Measurements from ENCODE around the gene HDAC9.

DNA sequence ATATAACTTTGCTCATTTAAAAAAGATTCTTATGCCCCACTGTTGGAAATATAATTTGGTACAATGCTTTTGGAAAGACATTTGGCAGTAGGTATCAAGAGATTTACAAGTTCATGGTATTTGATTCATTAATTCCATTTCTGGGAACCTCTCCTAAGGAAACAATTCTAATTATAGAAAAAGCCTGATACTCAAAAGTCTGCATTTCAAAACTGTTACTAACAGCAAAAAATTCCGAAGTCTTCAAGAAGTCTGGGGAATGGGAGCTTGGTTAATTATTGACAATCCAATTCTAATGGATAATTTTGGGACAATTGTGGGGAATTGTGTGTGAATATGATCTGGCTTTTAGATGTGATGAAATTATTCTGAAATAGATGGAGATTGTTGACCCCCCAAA lies 59.6 kb downstream of the HDAC9 start:
- TF ChIP-seq, protein P1, sequence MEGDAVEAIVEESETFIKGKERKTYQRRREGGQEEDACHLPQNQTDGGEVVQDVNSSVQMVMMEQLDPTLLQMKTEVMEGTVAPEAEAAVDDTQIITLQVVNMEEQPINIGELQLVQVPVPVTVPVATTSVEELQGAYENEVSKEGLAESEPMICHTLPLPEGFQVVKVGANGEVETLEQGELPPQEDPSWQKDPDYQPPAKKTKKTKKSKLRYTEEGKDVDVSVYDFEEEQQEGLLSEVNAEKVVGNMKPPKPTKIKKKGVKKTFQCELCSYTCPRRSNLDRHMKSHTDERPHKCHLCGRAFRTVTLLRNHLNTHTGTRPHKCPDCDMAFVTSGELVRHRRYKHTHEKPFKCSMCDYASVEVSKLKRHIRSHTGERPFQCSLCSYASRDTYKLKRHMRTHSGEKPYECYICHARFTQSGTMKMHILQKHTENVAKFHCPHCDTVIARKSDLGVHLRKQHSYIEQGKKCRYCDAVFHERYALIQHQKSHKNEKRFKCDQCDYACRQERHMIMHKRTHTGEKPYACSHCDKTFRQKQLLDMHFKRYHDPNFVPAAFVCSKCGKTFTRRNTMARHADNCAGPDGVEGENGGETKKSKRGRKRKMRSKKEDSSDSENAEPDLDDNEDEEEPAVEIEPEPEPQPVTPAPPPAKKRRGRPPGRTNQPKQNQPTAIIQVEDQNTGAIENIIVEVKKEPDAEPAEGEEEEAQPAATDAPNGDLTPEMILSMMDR (IDR thresholded peaks at IDR 0.05): no peak
- no peak for TF ChIP-seq POLR2A (IDR thresholded peaks at IDR 0.05)
- no peak for TF ChIP-seq POLR2AphosphoS5 (IDR thresholded peaks at IDR 0.05; ENCODE audit: insufficient read depth in 1 of 2, low read depth in 1 of 2)

Measured in vagina (tissue), 2 donors.